Posterior vena cava (tissue), 2 donors: ENCODE measurements around the gene WDFY4. TPM values are rescaled to one million over a fixed set of nuclear protein-coding genes. Genes with fewer than 3 reads are reported as not detected.

ENCODE experiments used
- DNase-seq: peaks from one replicate; pipeline ENCODE4 v3.0.0-alpha.2; 2020; ENCODE audit warnings: low spot score
- intact Hi-C, 2 donors: fragments of 100-400 bp; cut with DNase I; formaldehyde crosslinking; loops; one replicate each; pipeline versions ENCODE4 v1.14.1 to v1.14.2; 2022 to 2023
- total RNA-seq, 2 donors: library from RNA; stranded (reverse); fragmentation: NEBNext Ultra II Directional; extraction: Animal tissue kit (Norgen Biotek cat#: 25700); gene quantifications; one replicate each; pipeline ENCODE4 v1.2.1, GENCODE V29; 2021
- donor health status: DM: yes; HTN: yes; CAD: no.
- donor health status: DM: yes; HTN: yes; CAD: no.

Gene WDFY4
- total RNA-seq, 2 donors from 2014 or later = 6.8 to 13.2 TPM

- intact Hi-C loops = no loop called here
- DNase-seq = no peak
Measured at GRCh38 chr10:48760983-48761382, 76.3 kb downstream of the WDFY4 start.

GRCh38 chr10:48762064-48763042 is 77.7 kb downstream of the WDFY4 start:
- no peak for DNase-seq

GRCh38 chr10:48763403-48763965 is 78.8 kb downstream of the WDFY4 start:
- intact Hi-C loops = no loop called here
- no peak for DNase-seq

More at GRCh38 chr10:48762064-48763042, 77.7 kb downstream of the WDFY4 start:
- intact Hi-C loops = no loop called here

- intact Hi-C loops = no loop called here
- DNase-seq = no peak
Measured at GRCh38 chr10:48764486-48764885, 79.8 kb downstream of the WDFY4 start.

GRCh38 chr10:48765039-48765438 is 80.4 kb downstream of the WDFY4 start:
- intact Hi-C loops = no loop called here

GRCh38 chr10:48765527-48765926 is 80.9 kb downstream of the WDFY4 start:
- DNase-seq = no peak
- intact Hi-C loops = no loop called here

More at GRCh38 chr10:48765039-48765438, 80.4 kb downstream of the WDFY4 start:
- no peak for DNase-seq

GRCh38 chr10:48767373-48768143 is 82.9 kb downstream of the WDFY4 start:
- DNase-seq = no peak
- intact Hi-C loops = no loop called here

- DNase-seq = no peak
- intact Hi-C loops = no loop called here
Measured at GRCh38 chr10:48768144-48768766, 83.6 kb downstream of the WDFY4 start.

- no peak for DNase-seq
- intact Hi-C loops = loop anchor here in 1 of 2 donors (1.0 kb wide), 1 partner anchor 17 kb away; no protein-coding TSS in a partner anchor
Measured at GRCh38 chr10:48768926-48769325, 84.3 kb downstream of the WDFY4 start.

GRCh38 chr10:48769706-48770435 is 85.2 kb downstream of the WDFY4 start:
- no peak for DNase-seq
- intact Hi-C loops = loop anchor here in 1 of 2 donors (1.0 kb wide), 1 partner anchor 18 kb away; no protein-coding TSS in a partner anchor

GRCh38 chr10:48770561-48771089 is 86.0 kb downstream of the WDFY4 start:
- intact Hi-C loops = no loop called here
- no peak for DNase-seq

GRCh38 chr10:48771234-48771633 is 86.6 kb downstream of the WDFY4 start:
- no peak for DNase-seq
- intact Hi-C loops = no loop called here

GRCh38 chr10:48772059-48772458 is 87.4 kb downstream of the WDFY4 start:
- DNase-seq = no peak
- intact Hi-C loops = no loop called here

- intact Hi-C loops = no loop called here
- no peak for DNase-seq
Measured at GRCh38 chr10:48773580-48773979, 88.9 kb downstream of the WDFY4 start.

- DNase-seq = no peak
- intact Hi-C loops = no loop called here
Measured at GRCh38 chr10:48774416-48775205, 89.9 kb downstream of the WDFY4 start.

- DNase-seq = no peak
- intact Hi-C loops = no loop called here
Measured at GRCh38 chr10:48775206-48775517, 90.5 kb downstream of the WDFY4 start.

- DNase-seq = no peak
- intact Hi-C loops = no loop called here
Measured at GRCh38 chr10:48776005-48776522, 91.4 kb downstream of the WDFY4 start.

GRCh38 chr10:48776528-48776927 is 91.9 kb downstream of the WDFY4 start:
- intact Hi-C loops = no loop called here
- DNase-seq = no peak
